Measurements from ENCODE around the gene NTM. TPM values are rescaled to one million over a fixed set of nuclear protein-coding genes. Genes with fewer than 3 reads are reported as not detected.
A peak's percentile ranks its signal among the peaks of the same experiment; 100 is the strongest.

Gene NTM
- total and polyA plus RNA-seq, 5 donors = 35.0 to 148 (median 88.2) TPM

DNA sequence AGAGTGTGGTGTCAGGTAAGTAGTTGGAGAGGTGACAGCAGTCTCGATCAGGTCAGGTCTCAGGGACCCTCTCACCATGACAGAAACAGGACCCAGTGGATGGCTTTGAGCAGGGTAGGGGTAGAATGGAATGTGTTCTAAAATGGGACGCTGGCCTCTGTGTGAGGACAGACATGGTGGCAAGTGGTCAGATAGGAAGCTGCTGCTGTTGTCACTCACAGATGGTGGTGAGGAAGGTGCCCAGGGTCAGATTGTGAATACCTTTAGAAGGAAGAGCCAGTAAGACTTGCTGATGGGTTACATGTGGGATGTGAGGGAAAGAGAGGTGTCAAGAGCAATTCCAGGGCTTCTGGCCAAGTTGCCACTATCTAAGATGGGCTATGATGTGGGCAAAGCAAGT is 596.3 kb downstream of the NTM start:
- DNase-seq (no peak), ATAC-seq (peak; percentile 35 to 79)
- 55% methylated on average over 2 of the region's 2 CpGs for WGBS
- H3K9me3 ChIP-seq (ENCODE audit: control insufficient read depth, low read length) = no peaks in the 10 kb centered on the region
- H3K4me3 ChIP-seq (ENCODE audit: low read length) = no peak overlapping the region
- H3K4me1 ChIP-seq (ENCODE audit: control insufficient read depth, insufficient read depth, low read length) = no peaks in the 10 kb centered on the region
- intact Hi-C loops (cut with DNase I) = no loop called here
- H3K27ac ChIP-seq (ENCODE audit: low read length) = no peak overlapping the region
- no peaks in the 10 kb centered on the region for H3K27me3 ChIP-seq (ENCODE audit: control insufficient read depth, insufficient read depth)

DNA sequence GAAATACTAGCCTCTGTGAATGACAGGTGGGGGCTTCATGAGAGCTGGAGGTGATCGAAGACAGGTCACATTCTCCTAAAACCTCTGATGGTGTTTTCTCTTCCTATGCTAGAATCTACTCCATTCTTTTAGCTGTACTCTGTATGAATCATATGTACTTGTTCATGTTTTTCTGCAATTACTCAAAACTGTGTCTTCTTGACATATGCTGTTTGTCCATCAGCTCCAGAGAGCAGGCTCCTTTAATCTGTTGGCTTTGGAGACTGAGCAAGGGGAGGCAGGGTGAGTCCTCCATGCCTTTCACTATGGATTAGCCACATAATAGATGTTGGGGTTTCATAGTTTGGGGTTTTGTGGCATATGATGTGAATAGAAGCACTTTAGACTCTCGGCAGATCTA is 598.8 kb downstream of the NTM start:
- no peaks in the 10 kb centered on the region for H3K27me3 ChIP-seq (ENCODE audit: control insufficient read depth, insufficient read depth)
- no peaks in the 10 kb centered on the region for H3K4me1 ChIP-seq (ENCODE audit: control insufficient read depth, insufficient read depth, low read length)
- intact Hi-C loops (cut with DNase I) = no loop called here
- 83% methylated on average over 2 of the region's 2 CpGs for WGBS
- ATAC-seq (no peak), DNase-seq (no peak)
- H3K9me3 ChIP-seq (ENCODE audit: control insufficient read depth, low read length) = no peaks in the 10 kb centered on the region
- H3K27ac ChIP-seq (ENCODE audit: low read length) = no peak overlapping the region
- H3K4me3 ChIP-seq (ENCODE audit: low read length) = no peak overlapping the region

DNA sequence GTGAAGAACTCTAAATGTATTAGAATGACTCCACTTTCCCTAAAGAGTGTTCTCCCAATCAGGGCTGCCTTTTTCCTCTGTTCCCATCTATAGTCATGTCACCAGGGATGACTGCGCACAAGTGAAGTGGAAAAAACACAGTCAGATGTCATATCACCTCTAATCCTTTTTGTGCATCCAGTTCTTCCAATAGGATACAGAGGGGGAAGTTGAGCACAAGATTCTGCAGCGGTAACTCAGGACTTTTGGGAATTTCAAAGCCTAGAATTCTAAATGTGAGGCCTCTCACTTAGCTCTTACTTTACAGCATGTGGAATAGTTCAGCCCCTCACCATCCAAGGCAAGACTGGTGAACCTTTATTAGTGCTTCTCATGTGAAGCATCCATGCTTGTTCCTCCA is 602.6 kb downstream of the NTM start:
- no peak for DNase-seq
- intact Hi-C loops (cut with DNase I) = no loop called here
- H3K27ac ChIP-seq (ENCODE audit: low read length) = peak overlapping the region; percentile 56
- no peaks in the 10 kb centered on the region for H3K4me1 ChIP-seq (ENCODE audit: control insufficient read depth, insufficient read depth, low read length)
- ATAC-seq = peak; percentile 38 to 69
- no peak overlapping the region for H3K4me3 ChIP-seq (ENCODE audit: low read length)
- WGBS = 77% methylated on average over 2 of the region's 2 CpGs
- no peaks in the 10 kb centered on the region for H3K9me3 ChIP-seq (ENCODE audit: control insufficient read depth, low read length)
- no peaks in the 10 kb centered on the region for H3K27me3 ChIP-seq (ENCODE audit: control insufficient read depth, insufficient read depth)

DNA sequence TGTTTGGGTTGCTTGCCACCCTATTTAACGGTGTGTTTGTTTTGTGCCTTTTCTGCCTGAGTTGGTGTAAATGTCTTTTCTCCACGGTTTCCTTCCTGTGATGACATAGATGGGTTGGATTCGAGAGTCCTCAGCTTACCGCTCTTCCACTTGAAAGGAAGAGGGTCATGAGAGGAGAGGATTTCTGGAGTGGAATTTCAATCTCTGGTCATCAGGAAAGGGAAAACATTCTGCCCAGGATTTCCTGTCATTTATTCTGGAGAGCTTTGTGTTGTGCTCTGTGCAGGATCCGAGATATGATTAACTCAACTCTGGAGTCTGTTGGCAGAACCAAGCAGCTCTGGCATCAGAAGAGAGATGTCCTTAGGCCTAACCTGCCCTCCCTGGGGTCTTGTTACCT is 605.2 kb downstream of the NTM start:
- Histone ChIP-seq H3K27ac (ENCODE audit: low read length) (no peak overlapping the region), H3K4me3 (ENCODE audit: low read length) (no peak overlapping the region), H3K9me3 (ENCODE audit: control insufficient read depth, low read length) (no peaks in the 10 kb centered on the region), H3K27me3 (ENCODE audit: control insufficient read depth, insufficient read depth) (no peaks in the 10 kb centered on the region), H3K4me1 (ENCODE audit: control insufficient read depth, insufficient read depth, low read length) (no peaks in the 10 kb centered on the region)
- DNase-seq (no peak), ATAC-seq (no peak)
- intact Hi-C loops (cut with DNase I) = no loop called here
- 63% methylated on average over 5 of the region's 5 CpGs for WGBS

DNA sequence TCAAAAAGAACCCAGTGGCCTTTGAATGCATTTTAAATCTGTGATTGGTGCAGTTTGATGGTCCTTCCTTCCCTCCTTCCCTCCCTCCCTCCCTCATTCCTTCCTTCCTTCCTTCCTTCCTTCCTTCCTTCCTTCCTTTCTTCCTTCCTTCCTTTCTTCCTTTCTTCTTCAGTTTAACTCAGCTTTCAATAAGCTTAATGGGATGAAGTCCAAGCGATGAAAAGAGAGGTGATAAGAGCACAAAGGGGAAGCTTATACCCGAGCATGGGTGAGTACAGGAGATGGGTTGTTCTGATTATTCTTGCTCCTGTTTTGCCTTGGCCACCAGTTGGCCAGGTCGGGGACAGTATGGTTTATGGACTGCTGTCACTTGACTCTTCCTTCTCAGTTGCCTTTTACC is 605.6 kb downstream of the NTM start:
- Histone ChIP-seq H3K27me3 (ENCODE audit: control insufficient read depth, insufficient read depth) (no peaks in the 10 kb centered on the region), H3K27ac (ENCODE audit: low read length) (no peak overlapping the region), H3K4me3 (ENCODE audit: low read length) (no peak overlapping the region), H3K9me3 (ENCODE audit: control insufficient read depth, low read length) (no peaks in the 10 kb centered on the region), H3K4me1 (ENCODE audit: control insufficient read depth, insufficient read depth, low read length) (no peaks in the 10 kb centered on the region)
- DNase-seq (no peak), ATAC-seq (no peak)
- intact Hi-C loops (cut with DNase I) = no loop called here
- 62% methylated on average over 3 of the region's 3 CpGs for WGBS

DNA sequence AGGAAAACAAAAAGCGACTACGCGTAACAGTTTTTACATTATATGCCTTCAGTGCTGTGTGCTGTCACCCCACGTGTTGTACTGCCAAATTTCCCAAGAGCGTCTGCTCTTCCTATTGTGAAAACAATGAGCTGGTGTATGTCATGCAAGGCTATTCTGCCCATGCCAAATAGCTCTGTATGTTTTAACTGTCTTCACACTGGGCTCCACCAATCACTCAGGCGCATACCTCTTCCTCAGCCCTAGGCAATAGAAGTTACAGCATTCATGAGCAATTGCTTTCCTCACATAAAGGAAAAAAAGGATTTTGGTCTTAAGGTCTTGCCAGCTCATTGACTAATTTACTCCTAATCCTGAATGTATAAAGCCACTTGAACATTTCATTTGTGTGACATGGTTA is 606.8 kb downstream of the NTM start:
- Histone ChIP-seq H3K4me3 (ENCODE audit: low read length) (no peak overlapping the region), H3K4me1 (ENCODE audit: control insufficient read depth, insufficient read depth, low read length) (peaks cover 2% of the 10 kb centered on the region), H3K27me3 (ENCODE audit: control insufficient read depth, insufficient read depth) (no peaks in the 10 kb centered on the region), H3K9me3 (ENCODE audit: control insufficient read depth, low read length) (no peaks in the 10 kb centered on the region), H3K27ac (ENCODE audit: low read length) (no peak overlapping the region)
- 81% methylated on average over 6 of the region's 6 CpGs for WGBS
- intact Hi-C loops (cut with DNase I) = no loop called here
- DNase-seq = no peak
- no peak for ATAC-seq

DNA sequence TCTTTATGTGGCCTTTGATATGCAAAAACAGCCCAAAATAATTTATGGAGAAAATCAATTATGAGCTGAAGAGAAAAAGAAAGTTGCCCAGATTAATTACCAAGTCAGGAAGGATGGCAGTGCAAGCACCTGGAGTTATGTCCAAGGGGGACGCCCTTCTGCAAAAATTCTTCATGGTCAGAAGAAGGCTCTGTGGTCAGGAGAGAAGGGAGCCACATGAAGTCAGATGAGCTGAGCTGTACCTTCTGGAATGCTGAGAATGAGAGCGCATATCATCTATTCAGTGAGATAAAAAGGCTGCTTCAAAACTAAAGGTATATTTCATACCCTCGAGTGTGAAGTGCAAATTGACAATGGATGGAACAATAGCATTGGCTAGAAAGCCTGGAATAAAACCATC is 607.4 kb downstream of the NTM start:
- Histone ChIP-seq H3K27me3 (ENCODE audit: control insufficient read depth, insufficient read depth) (no peaks in the 10 kb centered on the region), H3K4me1 (ENCODE audit: control insufficient read depth, insufficient read depth, low read length) (peaks cover 2% of the 10 kb centered on the region), H3K27ac (ENCODE audit: low read length) (no peak overlapping the region), H3K4me3 (ENCODE audit: low read length) (no peak overlapping the region), H3K9me3 (ENCODE audit: control insufficient read depth, low read length) (no peaks in the 10 kb centered on the region)
- WGBS = 68% methylated on average over 3 of the region's 3 CpGs
- intact Hi-C loops (cut with DNase I) = no loop called here
- ATAC-seq = no peak
- DNase-seq = no peak

DNA sequence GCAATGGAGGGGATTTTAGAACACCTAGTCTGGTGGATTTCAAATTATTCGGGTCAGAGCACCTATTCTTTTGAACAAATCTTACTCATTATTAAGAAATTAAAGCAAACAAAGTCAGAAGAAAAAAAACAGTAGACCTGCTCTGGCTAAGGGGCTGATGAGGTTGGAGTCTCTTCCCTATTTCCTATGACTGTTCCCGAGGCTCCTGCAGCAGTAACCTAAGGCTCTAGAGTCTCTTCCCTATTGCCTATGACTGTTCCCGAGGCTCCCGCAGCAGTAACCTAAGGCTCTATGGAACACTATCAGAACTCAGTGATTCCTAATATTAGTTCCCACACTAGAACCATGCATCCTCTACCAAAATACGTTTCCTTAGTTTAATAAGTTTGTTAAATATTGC is 607.9 kb downstream of the NTM start:
- no peak for DNase-seq
- no peaks in the 10 kb centered on the region for H3K9me3 ChIP-seq (ENCODE audit: control insufficient read depth, low read length)
- 76% methylated on average over 5 of the region's 5 CpGs for WGBS
- peaks cover 2% of the 10 kb centered on the region for H3K4me1 ChIP-seq (ENCODE audit: control insufficient read depth, insufficient read depth, low read length)
- no peak overlapping the region for H3K27ac ChIP-seq (ENCODE audit: low read length)
- no peak overlapping the region for H3K4me3 ChIP-seq (ENCODE audit: low read length)
- intact Hi-C loops (cut with DNase I) = no loop called here
- no peak for ATAC-seq
- no peaks in the 10 kb centered on the region for H3K27me3 ChIP-seq (ENCODE audit: control insufficient read depth, insufficient read depth)

DNA sequence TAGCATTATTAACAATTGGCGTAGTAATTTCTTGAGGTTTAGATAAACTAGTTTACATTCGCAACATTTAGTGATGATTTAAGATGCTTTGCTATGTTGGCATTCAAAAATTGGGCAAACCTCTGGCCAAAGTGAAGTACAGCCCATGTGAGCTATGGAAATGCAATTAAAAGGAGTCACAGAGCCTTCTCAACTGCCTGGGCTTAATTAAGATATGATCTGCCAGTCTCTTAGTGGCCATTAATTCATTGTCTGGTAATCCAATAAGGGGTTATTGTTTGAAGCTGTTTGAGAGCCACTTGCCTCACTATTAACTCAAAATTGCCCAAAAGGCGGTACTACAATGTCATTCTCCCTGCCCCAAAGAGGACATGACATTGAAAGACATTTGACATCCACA is 608.9 kb downstream of the NTM start:
- intact Hi-C loops (cut with DNase I) = no loop called here
- Histone ChIP-seq H3K27me3 (ENCODE audit: control insufficient read depth, insufficient read depth) (no peaks in the 10 kb centered on the region), H3K4me1 (ENCODE audit: control insufficient read depth, insufficient read depth, low read length) (peaks cover 2% of the 10 kb centered on the region), H3K4me3 (ENCODE audit: low read length) (no peak overlapping the region), H3K27ac (ENCODE audit: low read length) (no peak overlapping the region), H3K9me3 (ENCODE audit: control insufficient read depth, low read length) (no peaks in the 10 kb centered on the region)
- WGBS = 92% methylated on average over 3 of the region's 3 CpGs
- ATAC-seq (no peak), DNase-seq (no peak)

DNA sequence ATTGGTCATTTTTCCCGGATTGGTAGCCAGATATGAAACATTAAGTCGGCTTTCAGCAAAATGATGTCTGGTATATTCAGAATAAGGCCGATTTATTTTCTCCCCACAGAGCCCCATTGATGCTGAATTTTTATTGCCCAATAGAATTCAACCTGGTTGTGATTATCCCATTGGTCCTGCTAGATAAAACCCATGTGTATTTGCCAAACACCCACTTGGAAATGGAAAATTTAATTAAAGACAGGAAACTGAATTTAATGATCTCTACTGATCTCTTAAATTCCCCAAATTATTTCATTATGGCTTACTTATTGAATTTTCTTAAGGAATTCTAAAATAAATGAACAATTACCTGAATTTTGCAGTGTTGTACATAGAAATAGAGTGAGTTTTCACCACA is 609.8 kb downstream of the NTM start:
- WGBS = 85% methylated on average over 3 of the region's 3 CpGs
- no peaks in the 10 kb centered on the region for H3K9me3 ChIP-seq (ENCODE audit: control insufficient read depth, low read length)
- ATAC-seq (no peak), DNase-seq (no peak)
- no peak overlapping the region for H3K4me3 ChIP-seq (ENCODE audit: low read length)
- intact Hi-C loops (cut with DNase I) = no loop called here
- H3K27me3 ChIP-seq (ENCODE audit: control insufficient read depth, insufficient read depth) = no peaks in the 10 kb centered on the region
- H3K27ac ChIP-seq (ENCODE audit: low read length) = no peak overlapping the region
- peaks cover 2% of the 10 kb centered on the region for H3K4me1 ChIP-seq (ENCODE audit: control insufficient read depth, insufficient read depth, low read length)

DNA sequence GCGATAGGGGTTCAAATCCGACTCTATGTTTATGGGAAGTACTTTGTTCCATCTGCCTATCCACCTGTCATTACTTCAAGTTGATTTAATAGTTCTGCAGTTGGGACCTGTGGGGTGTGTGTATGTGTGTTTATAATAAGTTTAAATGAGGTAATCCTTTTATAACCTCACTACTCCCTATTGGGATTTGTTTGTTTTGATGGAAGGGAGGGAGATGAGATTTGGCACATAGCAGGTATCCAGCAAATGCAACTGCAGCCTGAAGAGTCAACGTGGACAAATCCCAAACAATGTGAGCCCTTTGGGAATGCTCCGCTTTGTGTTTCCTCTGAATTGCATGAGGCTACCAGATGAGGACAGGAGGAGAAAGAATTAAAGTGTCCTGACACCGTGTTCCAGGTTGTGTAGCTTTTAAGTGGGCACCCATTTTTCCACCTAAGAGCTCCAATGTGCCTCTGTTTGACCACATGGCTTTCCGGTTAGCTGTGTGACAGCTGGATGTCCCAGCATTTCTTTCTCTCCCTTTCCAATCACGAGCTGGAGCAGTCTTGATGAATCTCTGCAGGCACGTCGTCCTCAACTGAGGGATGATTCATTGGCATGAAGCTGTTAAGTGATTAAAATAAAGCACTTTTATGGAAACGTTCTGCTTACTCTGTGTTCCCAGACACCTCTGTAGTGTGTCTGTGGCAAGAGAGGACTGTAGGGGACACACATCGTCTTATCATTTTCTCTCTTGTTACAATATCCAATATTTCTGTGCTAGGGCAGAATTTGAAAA is 610.7 kb downstream of the NTM start:
- Histone ChIP-seq H3K4me1 (ENCODE audit: control insufficient read depth, insufficient read depth, low read length) (peaks cover 2% of the 10 kb centered on the region), H3K27me3 (ENCODE audit: control insufficient read depth, insufficient read depth) (no peaks in the 10 kb centered on the region), H3K27ac (ENCODE audit: low read length) (peak overlapping the region; percentile 94), H3K4me3 (ENCODE audit: low read length) (no peak overlapping the region), H3K9me3 (ENCODE audit: control insufficient read depth, low read length) (no peaks in the 10 kb centered on the region)
- ATAC-seq (peak; percentile 82 to 87), DNase-seq (no peak)
- intact Hi-C loops (cut with DNase I) = no loop called here
- 48% methylated on average over 11 of the region's 11 CpGs for WGBS

DNA sequence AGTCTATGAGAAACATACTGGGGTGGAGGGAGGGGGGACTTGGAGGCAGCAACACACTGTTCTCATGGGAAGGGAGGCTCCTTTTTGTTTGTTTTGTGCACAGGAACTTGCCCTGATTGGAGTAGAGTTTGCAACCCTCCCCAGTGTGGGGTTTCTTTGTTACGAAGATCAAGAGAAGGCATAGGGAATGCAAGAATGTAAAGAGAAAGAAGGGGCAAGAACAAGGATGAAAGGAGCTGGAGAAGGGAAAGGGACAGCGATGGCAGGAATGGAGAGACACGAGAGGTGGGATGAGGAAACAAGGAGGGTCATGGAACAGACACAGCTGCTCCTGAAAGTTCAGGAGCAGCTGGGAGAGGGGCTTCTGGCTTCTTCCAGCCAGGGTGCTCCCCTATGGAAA is 611.7 kb downstream of the NTM start:
- Histone ChIP-seq H3K27ac (ENCODE audit: low read length) (peak overlapping the region; percentile 36), H3K27me3 (ENCODE audit: control insufficient read depth, insufficient read depth) (no peaks in the 10 kb centered on the region), H3K4me1 (ENCODE audit: control insufficient read depth, insufficient read depth, low read length) (peaks cover 2% of the 10 kb centered on the region), H3K9me3 (ENCODE audit: control insufficient read depth, low read length) (no peaks in the 10 kb centered on the region), H3K4me3 (ENCODE audit: low read length) (no peak overlapping the region)
- no peak for DNase-seq
- 53% methylated on average over 3 of the region's 3 CpGs for WGBS
- intact Hi-C loops (cut with DNase I) = no loop called here
- ATAC-seq = no peak
